DMS79 (cell line): Measurements from ENCODE around the gene PGM2L1.

ENCODE experiments used
- DNase-seq: peaks from one replicate; lab custom pipeline; 2025; lab: John Stamatoyannopoulos, UW

Gene PGM2L1

DNA sequence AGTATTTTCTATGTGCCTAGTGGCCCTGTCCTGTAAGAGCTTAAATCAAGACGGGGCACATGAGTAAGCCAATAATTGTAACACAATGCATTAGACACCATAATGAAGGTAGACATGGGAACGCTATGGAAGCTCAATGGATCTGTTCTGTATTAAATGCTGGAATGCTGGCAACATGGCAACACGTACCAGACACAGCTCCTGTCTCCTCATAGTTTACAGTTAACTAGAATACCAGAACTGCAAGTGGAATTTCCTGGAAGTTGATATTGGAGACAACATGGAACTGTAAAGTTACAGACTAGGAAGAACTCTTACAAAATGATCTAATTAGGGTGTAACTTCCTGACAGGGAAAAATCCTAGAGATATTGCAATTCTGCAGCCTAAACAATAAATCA, 99.2 kb downstream of the PGM2L1 start:
- DNase-seq, result no peak

DNA sequence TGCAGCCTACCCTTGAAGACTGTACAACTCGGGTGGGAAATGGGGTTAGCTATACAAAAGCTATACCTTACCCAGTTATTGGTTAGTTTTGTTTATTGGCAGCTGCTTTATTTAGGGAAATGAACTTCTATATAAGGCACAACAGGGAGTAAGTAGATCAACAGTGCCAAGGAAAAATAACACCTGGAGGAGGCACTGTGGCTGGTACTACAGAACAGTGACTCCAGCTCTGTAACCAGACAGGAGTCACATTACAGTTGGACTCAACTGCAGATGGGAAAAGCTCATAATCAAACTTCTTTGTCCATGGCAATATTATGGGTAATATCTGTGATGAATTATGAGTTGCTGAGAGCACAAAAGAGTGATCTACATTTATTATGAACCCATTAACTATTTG, 100.7 kb downstream of the PGM2L1 start:
- no peak for DNase-seq

DNA sequence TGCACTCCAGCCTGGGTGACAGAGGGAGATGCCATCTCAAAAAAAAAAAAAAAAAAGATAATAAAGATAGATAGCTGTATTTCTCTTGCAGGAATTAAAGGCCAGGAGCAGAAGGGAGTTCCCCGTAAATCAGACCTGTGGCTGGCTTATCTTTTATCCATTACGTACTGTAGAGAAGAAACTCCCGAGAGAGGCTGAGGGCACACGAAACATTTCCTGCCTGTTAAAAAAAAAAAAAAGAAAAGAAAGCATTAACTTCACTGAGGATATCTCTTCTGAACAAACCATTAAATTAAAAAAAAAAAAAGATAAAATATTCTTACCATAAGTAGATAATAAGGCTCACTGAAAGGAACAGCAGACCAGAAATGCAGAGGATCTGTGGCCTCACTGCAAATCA, 109.3 kb downstream of the PGM2L1 start:
- DNase-seq, result no peak

DNA sequence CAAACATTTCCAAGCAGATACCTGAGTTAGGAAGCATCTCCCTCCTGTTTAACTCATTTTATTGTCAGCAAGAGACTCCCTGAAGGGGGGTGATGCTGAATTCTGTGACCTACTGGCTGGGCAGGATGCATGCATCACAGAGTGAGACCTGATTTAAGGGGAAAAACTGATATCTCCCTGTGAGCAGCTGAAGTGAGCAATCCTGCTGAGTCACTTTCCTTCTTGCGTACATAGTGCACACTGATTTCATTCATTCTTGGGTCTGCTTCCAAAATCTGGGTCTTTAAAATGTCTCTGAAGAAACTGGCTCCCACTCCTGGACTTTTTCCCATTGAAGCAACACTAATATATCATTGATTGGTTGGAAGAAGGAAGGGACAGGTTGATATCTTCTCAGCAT, 110.1 kb downstream of the PGM2L1 start:
- no peak for DNase-seq

DNA sequence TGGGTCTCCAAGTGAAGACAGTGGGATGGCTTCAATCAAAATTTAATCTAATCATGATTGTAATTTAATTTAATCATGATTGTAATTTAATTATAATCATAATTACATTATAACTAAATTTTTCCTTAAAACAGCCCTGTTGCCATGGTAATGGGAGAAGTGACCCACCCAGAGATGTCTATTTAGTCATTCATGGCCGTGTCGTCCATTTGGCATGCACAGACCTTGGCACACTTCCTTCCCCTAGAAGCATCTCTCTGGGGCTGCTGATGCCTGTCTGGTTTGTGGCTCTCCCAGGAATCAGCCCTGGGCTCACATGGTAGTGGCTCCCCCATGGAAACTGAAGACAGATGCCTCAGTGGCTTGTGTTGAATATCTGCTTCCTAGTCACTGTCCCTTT, 113.8 kb downstream of the PGM2L1 start:
- DNase-seq, result no peak

DNA sequence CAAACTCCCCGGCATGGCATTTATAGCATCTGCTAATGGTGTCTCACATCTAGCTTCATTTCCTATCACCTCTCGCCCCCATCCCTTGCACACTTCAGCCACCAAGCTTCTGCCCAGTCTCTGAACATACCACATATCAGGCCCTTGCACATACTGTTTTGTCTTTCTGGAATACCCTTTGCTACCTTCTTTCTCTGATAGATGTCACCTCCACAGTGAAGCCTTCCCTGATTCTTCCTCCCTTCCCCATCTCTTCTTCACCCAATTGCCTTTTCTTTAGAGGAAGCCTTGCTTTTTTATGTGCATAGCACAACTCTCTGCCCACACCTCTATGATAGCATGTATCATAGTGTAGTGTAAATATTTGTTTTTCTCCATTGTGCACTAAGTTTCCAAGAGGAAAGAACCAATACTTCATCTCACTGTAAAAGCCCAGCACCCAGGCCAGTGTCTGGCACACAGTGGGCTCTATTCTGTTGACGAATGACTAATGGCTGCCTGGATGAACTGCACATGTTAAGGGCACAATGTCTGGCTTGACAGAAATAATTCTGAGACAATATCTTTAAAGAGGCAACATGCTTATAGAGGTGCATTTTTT, 114.6 kb downstream of the PGM2L1 start:
- no peak for DNase-seq

DNA sequence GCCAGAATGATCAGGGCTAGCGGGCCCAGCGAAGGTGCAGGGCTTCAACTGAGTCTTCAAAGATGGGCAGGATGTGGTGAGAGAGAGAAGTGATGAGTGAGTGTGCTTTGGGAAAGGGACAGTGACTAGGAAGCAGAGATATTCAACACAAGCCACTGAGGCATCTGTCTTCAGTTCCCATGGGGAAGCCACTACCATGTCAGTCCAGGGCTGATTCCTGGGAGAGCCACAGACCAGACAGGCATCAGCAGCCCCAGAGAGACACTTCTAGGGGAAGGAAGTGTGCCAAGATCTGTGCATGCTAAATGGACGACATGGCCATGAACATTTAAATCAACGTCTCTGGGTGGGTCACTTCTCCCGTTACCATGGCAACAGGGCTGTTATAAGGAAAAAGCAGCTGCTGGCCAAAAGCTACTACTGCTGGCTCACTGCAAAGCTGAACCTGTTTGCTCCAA, 115.3 kb downstream of the PGM2L1 start:
- no peak for DNase-seq

DNA sequence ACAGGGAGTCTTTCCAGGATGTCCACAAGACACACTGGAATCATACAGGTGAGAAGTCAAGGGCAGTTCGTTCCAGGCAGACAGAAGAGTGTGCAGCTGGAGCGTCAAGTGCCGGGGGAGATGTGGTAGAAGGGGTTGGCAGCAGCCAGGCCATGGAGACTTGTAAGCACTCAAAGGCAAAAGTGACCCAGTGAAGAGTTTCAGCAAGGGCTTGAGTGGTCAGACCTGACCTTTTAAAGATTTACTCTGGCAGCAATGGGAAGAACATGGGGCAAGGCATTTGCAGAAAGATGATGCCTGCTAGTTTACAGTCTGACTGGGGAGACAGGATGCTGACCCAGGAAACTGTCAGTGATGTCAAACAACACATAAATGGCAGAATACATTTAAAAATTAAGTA, 115.8 kb downstream of the PGM2L1 start:
- peak; percentile 81 for DNase-seq

DNA sequence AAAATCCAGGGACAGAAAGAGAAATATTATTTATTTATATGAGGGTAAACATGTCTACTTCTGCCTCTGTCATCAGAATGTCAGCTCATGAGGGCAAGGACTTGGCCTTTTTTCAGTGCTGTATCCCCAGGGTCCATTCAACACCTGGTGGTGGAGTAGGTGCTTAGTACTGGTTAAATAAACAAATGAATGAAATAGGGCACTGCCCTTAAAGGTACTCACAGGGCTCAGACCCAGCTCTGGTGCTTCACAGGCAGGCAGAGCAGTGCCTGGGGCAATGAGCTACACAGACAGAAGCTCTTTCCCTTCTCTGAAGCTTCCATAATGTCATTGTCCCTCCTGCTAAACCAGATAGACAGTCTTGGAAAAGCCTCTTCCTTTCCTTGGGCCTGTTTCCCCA, 117.7 kb downstream of the PGM2L1 start:
- no peak for DNase-seq
